ENCODE measurements around the gene RNF111.

- TF ChIP-seq EP300 (IDR thresholded peaks at IDR 0.05) (no peak), CTCF (IDR thresholded peaks at IDR 0.05) (no peak)
Measured at GRCh38 chr15:59063042-59063441, 75.6 kb downstream of the RNF111 start.
